ENCODE data around the gene FBXL17. TPM values are rescaled to one million over a fixed set of nuclear protein-coding genes. Genes with fewer than 3 reads are reported as not detected.

Gene FBXL17
- total and polyA plus RNA-seq, 2 of the 4 experiments (the other 2 are of a cell fraction): 3.9 to 8.1 TPM

DNA sequence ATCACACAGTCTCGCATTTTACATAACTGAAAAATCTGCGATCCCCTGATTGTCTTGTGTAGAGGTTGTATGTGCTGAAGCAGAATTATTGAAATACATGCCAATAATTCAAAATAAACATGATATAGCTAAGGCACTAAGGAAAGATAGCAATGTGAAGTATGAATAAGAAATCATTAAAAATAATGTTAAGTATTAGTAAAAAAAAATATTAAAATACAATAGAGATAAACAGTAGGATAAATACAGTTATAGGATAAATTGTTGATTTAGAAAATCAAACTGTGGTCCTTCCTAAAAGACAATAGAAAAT lies 121.1 kb downstream of the FBXL17 start:
- no peak for TF ChIP-seq POLR2A (IDR thresholded peaks at IDR 0.05; ENCODE audit: low read depth, low read length)
- no peak for TF ChIP-seq MAZ (IDR thresholded peaks at IDR 0.05; ENCODE audit: borderline replicate concordance, low read depth, low read length)
- TF ChIP-seq BHLHE40 (IDR thresholded peaks at IDR 0.05; ENCODE audit: low read depth, low read length): no peak
- no peak for TF ChIP-seq CHD1 (IDR thresholded peaks at IDR 0.05; ENCODE audit: low read depth, low read length)
- TF ChIP-seq SMC3 (IDR thresholded peaks at IDR 0.05; ENCODE audit: low read depth, low read length): no peak
- TF ChIP-seq, protein P1, sequence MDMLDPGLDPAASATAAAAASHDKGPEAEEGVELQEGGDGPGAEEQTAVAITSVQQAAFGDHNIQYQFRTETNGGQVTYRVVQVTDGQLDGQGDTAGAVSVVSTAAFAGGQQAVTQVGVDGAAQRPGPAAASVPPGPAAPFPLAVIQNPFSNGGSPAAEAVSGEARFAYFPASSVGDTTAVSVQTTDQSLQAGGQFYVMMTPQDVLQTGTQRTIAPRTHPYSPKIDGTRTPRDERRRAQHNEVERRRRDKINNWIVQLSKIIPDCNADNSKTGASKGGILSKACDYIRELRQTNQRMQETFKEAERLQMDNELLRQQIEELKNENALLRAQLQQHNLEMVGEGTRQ (IDR thresholded peaks at IDR 0.05; ENCODE audit: low read depth, low read length): no peak
- TF ChIP-seq, protein P2, sequence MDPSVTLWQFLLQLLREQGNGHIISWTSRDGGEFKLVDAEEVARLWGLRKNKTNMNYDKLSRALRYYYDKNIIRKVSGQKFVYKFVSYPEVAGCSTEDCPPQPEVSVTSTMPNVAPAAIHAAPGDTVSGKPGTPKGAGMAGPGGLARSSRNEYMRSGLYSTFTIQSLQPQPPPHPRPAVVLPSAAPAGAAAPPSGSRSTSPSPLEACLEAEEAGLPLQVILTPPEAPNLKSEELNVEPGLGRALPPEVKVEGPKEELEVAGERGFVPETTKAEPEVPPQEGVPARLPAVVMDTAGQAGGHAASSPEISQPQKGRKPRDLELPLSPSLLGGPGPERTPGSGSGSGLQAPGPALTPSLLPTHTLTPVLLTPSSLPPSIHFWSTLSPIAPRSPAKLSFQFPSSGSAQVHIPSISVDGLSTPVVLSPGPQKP (IDR thresholded peaks at IDR 0.05; ENCODE audit: borderline replicate concordance, low read depth, low read length): no peak
- no peak for TF ChIP-seq MAFK (IDR thresholded peaks at IDR 0.05; ENCODE audit: low read depth, low read length)
- TF ChIP-seq CEBPB (IDR thresholded peaks at IDR 0.05; ENCODE audit: low read depth, low read length): no peak
- no peak for TF ChIP-seq NFE2L2 (IDR thresholded peaks at IDR 0.05; ENCODE audit: low read depth, low read length)
- Histone ChIP-seq H4K91ac (ENCODE audit: insufficient read depth, low read depth, low read length) (no peak overlapping the region), H3K56ac (ENCODE audit: extremely low read depth, insufficient read depth, low read length) (no peak overlapping the region), H3K27ac (ENCODE audit: insufficient read depth, low read length) (no peak overlapping the region), H4K5ac (ENCODE audit: low read depth, low read length) (no peak overlapping the region), H3K18ac (ENCODE audit: low read depth, low read length) (no peak overlapping the region), H2AFZ (replicated peaks; ENCODE audit: low read length, poor library complexity) (no peak overlapping the region), H3K23ac (ENCODE audit: low read depth, low read length) (no peak overlapping the region), H3K4ac (ENCODE audit: low read depth, low read length) (no peak overlapping the region), H4K8ac (ENCODE audit: low read depth in 2 of 2, low read length in 2 of 2) (no peak overlapping the region), H3K9me1 (ENCODE audit: insufficient read depth, low read length) (no peaks in the 10 kb centered on the region), H2BK15ac (ENCODE audit: low read depth, low read length) (no peak overlapping the region), H2BK20ac (ENCODE audit: low read depth, low read length) (no peak overlapping the region), H3K14ac (replicated peaks; ENCODE audit: low read depth, low read length) (no peak overlapping the region), H2BK5ac (ENCODE audit: low read depth, low read length, poor library complexity, severe bottlenecking) (no peak overlapping the region), H2AK9ac (replicated peaks; ENCODE audit: low read depth, low read length, poor library complexity) (peak overlapping the region; percentile 6), H4K20me1 (ENCODE audit: insufficient read depth, low read length) (no peaks in the 10 kb centered on the region), H3K4me1 (ENCODE audit: control insufficient read depth, insufficient read depth, low read length) (no peaks in the 10 kb centered on the region), H3K4me3 (ENCODE audit: insufficient read depth, low read depth, low read length) (no peak overlapping the region), H3K27me3 (ENCODE audit: control insufficient read depth, insufficient read depth, low read length) (no peaks in the 10 kb centered on the region), H3K79me1 (ENCODE audit: low read depth in 1 of 2, low read length in 2 of 2) (0 out of 4 replicates have a peak, but pooled peaks cover 3 to 4% of the 10 kb centered on the region in 2 experiments), H3K9me3 (ENCODE audit: control insufficient read depth, insufficient read depth, low read length) (no peaks in the 10 kb centered on the region), H3K9ac (ENCODE audit: low read depth, low read length) (no peak overlapping the region), H2AK5ac (ENCODE audit: low read depth, low read length) (no peak overlapping the region), H3K4me2 (ENCODE audit: low read depth, low read length) (no peak overlapping the region), H2BK120ac (ENCODE audit: low read depth, low read length) (no peak overlapping the region), H3K36me3 (ENCODE audit: control insufficient read depth, insufficient read depth, low read length) (no peaks in the 10 kb centered on the region)
- POLR2A ChIA-PET (ENCODE audit: unreplicated experiment): no interaction called here
- CTCF ChIA-PET: interaction anchor here (0.7 to 1.8 kb wide), 11 partner anchors 9 to 554 kb away, joined by 3 to 15 read pairs (median 3); no protein-coding TSS in a partner anchor
- no peak for ATAC-seq (ENCODE audit: low read depth)
- no CpG with 5 or more reads among the region's 2 CpGs for WGBS, 2 experiments (ENCODE audit: extremely low coverage in 2 of 2, insufficient read length in 1 of 2)
- intact Hi-C loops (cut with micrococcal nuclease): loop anchor here (1.0 kb wide), 1 partner anchor 84 kb away; no protein-coding TSS in a partner anchor
- in situ Hi-C loops (cut with MboI; ENCODE audit: low sequenced_read_pairs): no loop called here
- dilution Hi-C loops (cut with HindIII; ENCODE audit: low sequenced_read_pairs, unreplicated experiment): no loop called here
- DNase-seq: no peak
- BruUV-seq (replicated peaks): no TSS peak

Measured in IMR-90 (cell line).